ENCODE measurements around the gene AHCYL2. TPM values are rescaled to one million over a fixed set of nuclear protein-coding genes. Genes with fewer than 3 reads are reported as not detected.
"Not testable (repeated sequence)": the region's sequence is repeated elsewhere in the genome, so short reads cannot be mapped to it uniquely, and the experiment has no call there.

Gene AHCYL2
- total RNA-seq, 1 experiment from 2014 or later = 4.8 TPM

DNA sequence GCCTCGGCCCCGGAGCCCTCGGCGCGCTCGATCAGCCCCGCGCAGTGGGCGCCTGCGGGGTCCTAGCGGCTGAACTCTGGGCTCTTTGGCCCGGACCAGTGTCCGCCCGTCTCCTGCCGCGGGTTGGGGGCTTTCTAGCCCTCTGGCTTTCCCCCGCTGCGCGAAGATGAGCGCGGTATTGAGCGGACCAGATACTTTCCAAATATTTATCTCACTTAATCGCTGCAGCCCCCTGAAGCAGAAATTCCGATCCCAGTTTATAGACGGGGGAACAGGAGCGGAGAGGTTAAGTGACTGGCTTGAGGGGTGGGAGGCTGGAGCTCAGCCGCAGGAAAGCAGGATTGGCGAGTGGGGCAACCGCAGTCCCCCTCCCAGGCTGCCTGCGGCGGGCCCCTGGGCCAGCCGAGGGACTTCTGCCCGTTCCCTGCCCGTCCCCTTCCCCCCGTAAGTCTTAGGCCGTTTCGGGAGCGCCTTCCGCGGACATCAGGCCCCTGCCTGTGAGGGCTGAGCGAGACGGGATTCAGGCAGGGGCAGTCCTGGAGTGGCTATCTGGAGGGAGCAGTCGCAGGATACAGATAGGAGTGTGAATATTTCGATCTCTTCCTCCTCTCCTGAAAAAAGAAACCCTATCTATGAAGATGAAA, 210.0 kb downstream of the AHCYL2 start:
- Histone ChIP-seq H3K27me3 (no peaks in the 10 kb centered on the region), H3K36me3 (no peaks in the 10 kb centered on the region), H3K4me3 (peak overlapping the region; percentile 61), H3K9me3 (no peaks in the 10 kb centered on the region)
- peak; percentile 3 for DNase-seq

DNA sequence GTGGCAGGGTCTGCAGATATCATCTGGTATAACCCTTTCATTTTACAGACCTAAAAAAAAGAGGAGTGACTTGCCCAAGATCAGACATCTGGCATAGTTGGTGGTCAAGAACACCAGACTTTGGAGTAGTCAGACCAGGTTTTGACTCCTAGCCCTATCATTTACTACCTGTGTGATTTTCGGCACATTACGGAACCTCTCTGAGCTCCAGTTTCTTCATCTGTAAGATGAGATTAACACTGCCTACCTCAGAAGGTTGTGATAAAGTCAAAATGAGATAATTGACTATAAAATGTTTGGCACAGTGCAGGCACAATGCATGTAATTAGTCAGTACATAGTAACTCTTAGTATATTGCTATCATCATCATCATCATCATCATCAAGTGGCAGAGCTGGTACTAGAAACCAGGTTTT, 210.6 kb downstream of the AHCYL2 start:
- DNase-seq = no peak
- Histone ChIP-seq H3K9me3 (no peaks in the 10 kb centered on the region), H3K27me3 (no peaks in the 10 kb centered on the region), H3K4me3 (peak overlapping the region; percentile 61), H3K36me3 (no peaks in the 10 kb centered on the region)

DNA sequence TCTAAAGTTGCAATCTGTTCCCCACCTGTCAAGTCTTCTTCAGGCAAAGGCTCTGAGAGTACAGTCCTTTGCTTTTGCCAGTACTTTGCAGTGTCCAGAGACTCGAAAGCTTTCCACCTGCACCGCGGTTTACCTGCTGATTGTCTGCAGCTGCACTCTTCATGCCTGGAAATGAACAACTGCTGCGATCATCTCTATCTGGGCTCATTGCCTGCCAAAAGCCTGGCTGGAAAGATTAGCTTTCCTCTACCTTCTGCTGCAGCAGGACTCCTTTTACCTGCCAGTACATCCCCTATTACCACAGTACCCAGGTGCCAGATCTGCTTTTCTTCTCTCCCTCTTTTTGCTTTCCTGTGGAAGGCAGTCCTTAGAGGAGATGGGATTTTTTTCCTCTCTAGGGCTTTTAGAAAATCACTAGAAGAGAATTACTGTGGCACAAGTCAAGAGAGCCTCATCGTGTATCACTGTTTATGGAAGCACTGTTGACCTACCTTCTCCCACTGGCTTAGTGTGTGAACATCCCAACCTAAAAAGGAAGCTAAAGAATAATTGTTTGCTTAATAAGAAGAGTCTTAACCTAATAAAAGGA, 211.6 kb downstream of the AHCYL2 start:
- Histone ChIP-seq H3K27me3 (no peaks in the 10 kb centered on the region), H3K4me3 (no peak overlapping the region), H3K9me3 (no peaks in the 10 kb centered on the region), H3K36me3 (no peaks in the 10 kb centered on the region)
- no peak for DNase-seq

DNA sequence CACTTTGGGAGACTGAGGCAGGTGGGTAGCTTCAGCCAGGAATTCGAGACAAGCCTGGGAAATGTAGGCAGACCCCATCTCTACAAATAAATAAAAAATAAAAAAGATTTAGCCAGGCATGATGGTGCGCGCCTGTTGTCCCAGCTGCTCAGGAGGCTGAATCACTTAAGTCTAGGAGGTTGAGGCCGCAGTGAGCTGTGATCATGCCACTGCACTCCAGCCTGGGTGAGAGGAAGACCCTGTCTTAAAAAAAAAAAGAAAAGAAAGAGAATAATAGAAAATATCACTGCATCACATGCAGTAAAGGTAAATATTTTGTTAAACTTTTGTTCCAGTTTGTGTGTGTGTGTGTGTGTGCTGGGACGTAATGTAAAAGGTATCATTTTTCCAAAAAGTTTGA, 212.4 kb downstream of the AHCYL2 start:
- H3K9me3 ChIP-seq = no peaks in the 10 kb centered on the region
- no peak overlapping the region for H3K4me3 ChIP-seq
- no peak for DNase-seq
- H3K36me3 ChIP-seq = no peaks in the 10 kb centered on the region
- H3K27me3 ChIP-seq = no peaks in the 10 kb centered on the region

DNA sequence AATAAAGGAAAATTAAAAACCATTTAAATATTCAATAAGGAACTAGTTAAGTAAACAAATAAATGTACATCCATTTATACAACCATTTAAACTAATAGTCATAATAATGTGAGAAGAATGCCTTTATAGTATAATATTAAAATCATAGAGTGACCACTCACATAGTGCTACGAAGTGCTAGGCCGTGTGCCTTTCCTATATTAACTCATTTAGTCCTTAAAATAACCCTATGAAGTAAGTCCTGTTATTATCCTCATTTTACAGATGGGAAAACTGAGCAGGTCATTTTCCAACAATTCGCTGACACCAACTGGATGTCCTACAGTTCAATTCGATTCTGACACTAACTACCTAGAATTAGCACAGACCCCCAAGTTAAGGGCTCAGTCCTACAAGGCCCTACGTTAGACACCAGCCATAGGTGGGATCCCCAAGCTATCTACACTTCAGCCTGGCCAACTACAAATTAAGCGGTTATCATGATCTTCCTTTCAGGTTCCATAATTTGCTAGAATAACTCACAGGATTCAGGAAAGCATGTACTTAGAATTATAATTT, 213.5 kb downstream of the AHCYL2 start:
- H3K9me3 ChIP-seq = no peaks in the 10 kb centered on the region
- no peaks in the 10 kb centered on the region for H3K36me3 ChIP-seq
- H3K27me3 ChIP-seq = no peaks in the 10 kb centered on the region

DNA sequence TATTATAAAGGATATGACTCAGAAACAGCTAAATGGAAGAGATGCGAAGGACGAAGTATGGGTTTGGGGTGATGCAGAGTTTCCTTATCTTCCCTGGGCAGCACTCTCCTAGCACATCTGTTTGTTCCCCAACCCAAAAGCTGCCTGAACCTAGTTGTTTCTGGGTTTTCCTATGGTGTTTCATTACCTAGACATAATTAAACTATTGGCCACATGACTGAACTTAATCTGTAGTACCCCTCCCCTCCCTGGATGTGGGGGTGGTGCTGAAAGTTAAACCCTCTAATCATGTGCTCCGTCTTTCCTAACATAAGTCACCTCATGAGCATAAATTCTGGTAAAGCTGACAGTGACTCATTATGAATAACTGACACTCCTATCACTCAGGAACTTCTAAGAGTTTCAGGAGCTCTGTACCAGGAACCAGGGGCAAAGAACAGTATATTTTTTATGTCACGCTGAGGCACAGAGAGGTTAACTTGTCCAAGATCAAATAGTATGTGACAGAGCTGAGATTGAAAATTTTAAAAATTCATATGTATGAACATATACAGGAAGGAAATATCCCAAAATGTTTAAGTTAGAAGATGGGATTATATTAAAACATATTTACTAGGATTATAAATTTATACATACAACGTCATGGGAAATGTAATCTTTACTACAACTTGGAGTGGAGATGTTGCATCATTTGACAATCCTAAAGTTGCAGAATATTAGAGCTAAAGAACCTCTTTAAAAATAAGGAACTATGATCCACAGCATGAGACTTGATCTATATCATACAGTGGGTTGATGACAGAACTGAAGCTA, 214.2 kb downstream of the AHCYL2 start:
- H3K27me3 ChIP-seq = no peaks in the 10 kb centered on the region
- H3K4me3 ChIP-seq = no peak overlapping the region
- peak; percentile 17 for DNase-seq
- no peaks in the 10 kb centered on the region for H3K36me3 ChIP-seq
- H3K9me3 ChIP-seq = no peaks in the 10 kb centered on the region

More for the DNA sequence above, 213.5 kb downstream of the AHCYL2 start:
- no peak for DNase-seq
- no peak overlapping the region for H3K4me3 ChIP-seq

DNA sequence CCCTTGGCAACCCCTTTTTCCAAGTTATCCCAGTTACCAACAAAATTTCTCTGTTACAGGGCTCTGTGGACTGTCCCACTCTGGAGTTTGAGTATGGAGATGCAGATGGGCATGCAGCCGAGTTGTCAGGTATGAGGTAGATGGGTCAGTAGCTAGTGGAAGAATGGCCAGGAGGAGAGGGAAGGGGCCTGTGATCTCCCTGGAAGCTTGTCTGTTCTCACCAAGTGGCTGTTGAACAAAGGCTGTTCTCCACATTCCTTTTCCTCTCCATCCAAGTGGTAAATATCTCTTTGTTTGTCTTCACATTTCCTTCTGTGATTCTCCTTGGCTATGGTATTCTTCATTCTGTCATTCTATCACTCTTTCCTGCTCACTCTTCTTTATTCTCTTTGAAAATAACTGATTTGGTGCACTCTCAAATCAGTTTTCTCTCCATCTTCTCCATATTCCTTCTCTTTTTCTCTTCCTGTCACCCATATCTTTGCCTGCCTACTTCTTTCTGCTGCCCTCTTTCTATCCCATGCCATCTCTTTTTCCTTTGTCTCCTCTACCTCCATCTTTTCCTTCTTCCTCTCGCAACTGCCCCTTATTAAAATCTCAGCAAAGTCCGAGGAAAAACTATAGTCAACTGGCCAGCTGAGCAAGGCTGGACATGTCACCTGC, 215.3 kb downstream of the AHCYL2 start:
- Histone ChIP-seq H3K36me3 (no peaks in the 10 kb centered on the region), H3K27me3 (no peaks in the 10 kb centered on the region), H3K9me3 (no peaks in the 10 kb centered on the region), H3K4me3 (no peak overlapping the region)
- DNase-seq = no peak

DNA sequence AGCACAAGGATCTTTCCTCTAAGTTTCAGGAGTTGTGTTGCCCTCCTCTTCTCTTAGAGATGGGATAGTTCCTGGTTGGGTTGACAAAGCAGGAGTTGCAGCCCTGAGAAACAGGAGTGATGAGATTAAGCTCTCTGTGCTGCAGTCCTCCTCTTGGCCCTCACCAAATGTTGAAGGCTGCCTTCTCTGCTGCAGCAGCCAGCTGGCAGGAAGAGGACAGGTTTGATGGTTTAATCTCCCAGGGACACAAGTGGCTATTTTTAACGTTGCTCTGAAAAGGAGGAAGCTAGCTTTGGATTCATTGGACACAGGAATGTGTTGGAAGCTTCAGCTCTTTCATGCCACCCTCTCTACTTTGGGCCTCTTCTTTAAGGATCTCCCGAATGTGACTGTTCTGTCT, 218.8 kb downstream of the AHCYL2 start:
- Histone ChIP-seq H3K27me3 (no peaks in the 10 kb centered on the region), H3K9me3 (no peaks in the 10 kb centered on the region), H3K36me3 (no peaks in the 10 kb centered on the region), H3K4me3 (no peak overlapping the region)
- DNase-seq = no peak

DNA sequence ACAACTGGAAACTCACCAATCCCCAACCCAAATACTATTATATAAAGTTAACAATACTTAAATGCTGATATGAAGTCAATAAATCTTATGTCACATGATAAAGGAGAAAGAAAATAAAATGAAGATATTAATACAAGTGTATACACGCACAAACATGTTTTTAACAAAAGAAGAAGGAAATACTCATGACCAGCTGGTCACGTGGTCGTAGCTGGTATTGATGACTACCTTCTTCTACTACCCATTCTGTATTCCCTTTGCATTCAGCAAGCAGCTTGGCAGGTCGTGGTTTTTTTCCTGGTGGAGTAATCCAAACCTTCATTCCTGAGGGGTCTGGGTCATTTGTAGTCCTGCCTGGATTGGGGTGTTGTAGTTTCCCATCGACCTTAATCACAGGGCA, 219.9 kb downstream of the AHCYL2 start:
- not testable (repeated sequence) for H3K4me3 ChIP-seq, H3K9me3 ChIP-seq, H3K27me3 ChIP-seq, H3K36me3 ChIP-seq, DNase-seq

DNA sequence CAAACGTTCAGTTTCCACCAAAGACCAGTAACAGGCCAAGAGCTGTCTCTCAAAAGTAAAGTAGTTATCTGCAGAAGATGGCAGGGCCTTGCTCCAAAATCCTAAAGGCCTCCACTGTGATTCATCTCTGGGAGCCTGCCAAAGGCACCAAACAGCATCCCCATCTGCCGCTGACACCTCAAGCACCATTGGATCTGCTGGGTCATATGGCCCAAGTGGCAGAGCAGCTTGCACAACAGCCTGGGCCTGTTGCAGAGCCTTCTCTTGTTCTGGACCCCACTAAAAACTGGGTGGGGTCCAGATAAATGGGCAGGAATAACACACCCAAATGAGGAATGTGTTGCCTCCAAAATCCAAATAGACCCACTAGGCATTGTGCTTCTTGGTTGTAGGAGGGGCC, 222.1 kb downstream of the AHCYL2 start:
- H3K4me3 ChIP-seq = not testable (repeated sequence)

DNA sequence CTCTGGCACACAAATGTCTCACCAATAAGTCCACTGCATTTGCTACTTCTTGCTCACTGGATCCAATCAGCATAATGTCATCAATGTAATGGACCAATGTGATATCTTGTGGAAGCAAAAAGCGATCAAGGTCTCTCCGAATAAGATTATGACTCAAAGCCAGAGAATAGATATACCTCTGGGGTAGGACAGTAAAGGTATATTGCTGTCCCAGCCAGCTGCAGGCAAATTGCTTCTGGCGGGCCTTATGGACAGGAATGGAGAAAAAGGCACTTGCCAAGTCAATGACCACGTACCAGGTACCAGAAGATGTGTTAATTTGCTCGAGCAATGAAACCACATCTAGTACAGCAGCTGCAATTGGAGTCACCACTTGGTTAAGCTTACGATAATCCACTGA, 222.6 kb downstream of the AHCYL2 start:
- not testable (repeated sequence) for DNase-seq, H3K9me3 ChIP-seq, H3K36me3 ChIP-seq, H3K4me3 ChIP-seq, H3K27me3 ChIP-seq

More for the DNA sequence above, 222.1 kb downstream of the AHCYL2 start:
- H3K27me3 ChIP-seq, H3K9me3 ChIP-seq, H3K36me3 ChIP-seq: not testable (repeated sequence)
- DNase-seq = peak; percentile 43

DNA sequence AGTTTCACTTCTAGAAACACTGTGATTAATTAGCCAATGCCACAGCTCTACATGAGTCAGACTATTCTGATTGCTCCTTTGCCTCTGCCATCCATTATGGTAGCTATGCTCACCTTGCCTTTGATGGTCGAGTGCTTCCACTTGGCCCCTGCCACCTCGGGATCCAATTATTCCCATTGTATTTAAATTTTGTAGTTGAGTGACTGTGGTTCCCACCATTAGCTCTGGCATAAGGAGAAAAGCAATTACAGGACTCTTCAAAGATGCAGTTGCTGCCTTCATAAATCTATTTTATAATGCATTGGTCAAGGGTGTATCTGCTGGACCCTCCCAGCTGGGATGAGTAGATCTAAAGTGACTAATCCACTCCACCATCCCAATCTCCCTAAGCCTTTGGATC, 223.8 kb downstream of the AHCYL2 start:
- H3K27me3 ChIP-seq, H3K4me3 ChIP-seq, DNase-seq, H3K9me3 ChIP-seq, H3K36me3 ChIP-seq: not testable (repeated sequence)

DNA sequence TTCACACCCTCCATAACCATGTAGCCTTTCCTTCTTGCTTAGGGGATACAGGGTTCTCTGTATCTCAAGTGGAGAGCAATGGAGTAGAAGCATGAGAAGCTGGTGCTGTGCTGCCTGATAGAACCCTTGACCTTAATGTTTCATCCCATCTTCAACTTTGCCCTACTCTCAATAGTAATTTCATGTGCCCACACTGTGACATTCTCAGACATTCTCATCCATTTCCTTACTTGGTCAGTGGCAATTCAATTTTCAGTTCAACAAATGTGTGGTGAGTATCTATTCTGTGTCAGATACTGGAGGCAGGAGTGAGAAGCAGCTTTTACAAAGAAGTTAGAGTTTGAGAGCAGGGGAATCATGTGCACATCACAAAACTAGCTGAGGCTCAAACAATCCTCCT, 225.5 kb downstream of the AHCYL2 start:
- no peak for DNase-seq
- H3K9me3 ChIP-seq = no peaks in the 10 kb centered on the region
- H3K4me3 ChIP-seq = no peak overlapping the region
- H3K27me3 ChIP-seq = no peaks in the 10 kb centered on the region
- no peaks in the 10 kb centered on the region for H3K36me3 ChIP-seq

DNA sequence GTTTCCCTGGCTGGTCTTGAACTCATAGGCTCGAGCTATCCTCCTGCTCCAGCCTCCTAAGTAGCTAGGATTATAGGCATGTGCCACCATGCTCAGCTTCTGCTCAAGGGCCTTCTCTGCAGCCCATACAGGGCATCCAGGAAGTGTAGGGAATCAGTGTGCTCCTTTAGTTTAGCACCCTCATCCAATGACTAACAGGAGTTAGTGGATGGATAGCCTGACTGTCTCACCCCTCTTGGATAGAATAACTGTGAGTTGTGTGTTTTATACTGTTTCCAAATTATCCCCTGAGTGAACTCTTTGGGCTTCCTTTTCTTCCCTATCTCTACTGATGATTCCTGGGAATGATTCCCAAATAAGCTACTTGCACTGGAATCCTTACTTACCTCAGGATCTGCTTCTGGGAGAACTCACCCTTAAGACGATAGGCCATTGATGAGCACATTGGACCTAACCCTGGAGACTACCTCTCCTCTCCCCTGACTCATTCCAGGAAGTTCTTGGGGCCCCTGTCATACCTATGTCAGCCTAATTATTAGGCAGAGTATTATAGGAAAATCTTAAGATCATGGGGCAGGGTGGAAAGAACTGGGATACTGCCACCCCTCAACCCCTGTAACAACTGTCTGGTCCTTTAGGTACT, 227.9 kb downstream of the AHCYL2 start:
- H3K27me3 ChIP-seq = no peaks in the 10 kb centered on the region
- H3K9me3 ChIP-seq = no peaks in the 10 kb centered on the region
- no peaks in the 10 kb centered on the region for H3K36me3 ChIP-seq
- no peak for DNase-seq
- no peak overlapping the region for H3K4me3 ChIP-seq

DNA sequence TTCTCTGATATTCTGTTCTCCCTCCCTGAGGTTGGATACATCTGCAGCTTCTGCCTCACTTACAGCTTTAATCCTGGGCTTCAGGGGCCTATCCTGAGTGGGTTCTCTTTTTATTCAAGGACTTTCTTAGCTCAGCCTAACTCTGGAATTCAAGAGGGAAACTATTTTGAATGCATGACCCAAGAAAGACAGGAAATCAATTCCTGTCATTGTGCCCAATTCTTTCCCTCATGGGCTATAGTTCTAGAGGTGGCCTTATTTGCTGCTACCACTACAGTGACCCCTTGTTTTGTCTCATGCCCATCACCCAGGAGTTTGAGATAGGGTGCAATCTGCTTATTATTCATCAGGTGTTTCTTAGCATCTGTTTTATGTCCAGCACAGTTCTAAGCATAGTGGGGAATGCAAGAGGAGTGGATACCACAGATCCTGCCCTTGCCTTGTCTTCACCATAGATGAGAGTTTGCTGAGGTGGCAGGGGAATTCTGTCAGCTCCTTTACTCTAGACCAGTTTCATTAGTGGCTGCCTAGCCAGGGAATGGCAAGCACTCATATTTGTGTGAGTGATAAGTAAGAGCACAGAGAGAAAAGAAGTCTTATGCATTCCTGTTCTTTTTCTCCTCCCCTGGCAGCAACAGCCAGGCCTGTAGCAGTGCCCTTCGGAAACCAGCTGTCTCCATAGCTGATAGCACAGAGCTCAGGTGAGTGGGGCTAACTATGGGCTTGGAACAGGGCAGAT, 228.8 kb downstream of the AHCYL2 start:
- Histone ChIP-seq H3K27me3 (no peaks in the 10 kb centered on the region), H3K4me3 (no peak overlapping the region), H3K9me3 (no peaks in the 10 kb centered on the region), H3K36me3 (no peaks in the 10 kb centered on the region)
- DNase-seq = no peak

DNA sequence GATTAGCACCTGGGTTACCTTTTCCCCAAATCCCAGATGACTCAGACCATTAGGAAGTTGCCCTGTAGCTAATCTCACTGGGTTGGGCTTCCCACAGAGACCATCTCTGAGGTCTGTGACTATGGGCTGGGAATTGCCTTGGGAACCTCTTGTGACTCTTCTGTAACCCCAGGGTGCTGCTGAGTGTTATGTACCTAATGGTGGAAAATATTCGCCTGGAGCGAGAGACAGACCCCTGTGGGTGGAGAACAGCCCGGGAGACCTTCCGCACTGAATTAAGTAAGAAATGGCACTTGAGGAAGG, 229.4 kb downstream of the AHCYL2 start:
- H3K9me3 ChIP-seq = no peaks in the 10 kb centered on the region
- no peaks in the 10 kb centered on the region for H3K27me3 ChIP-seq
- no peak for DNase-seq
- H3K36me3 ChIP-seq = no peaks in the 10 kb centered on the region
- no peak overlapping the region for H3K4me3 ChIP-seq
